ENCODE results near the gene P2RX4.

DNA sequence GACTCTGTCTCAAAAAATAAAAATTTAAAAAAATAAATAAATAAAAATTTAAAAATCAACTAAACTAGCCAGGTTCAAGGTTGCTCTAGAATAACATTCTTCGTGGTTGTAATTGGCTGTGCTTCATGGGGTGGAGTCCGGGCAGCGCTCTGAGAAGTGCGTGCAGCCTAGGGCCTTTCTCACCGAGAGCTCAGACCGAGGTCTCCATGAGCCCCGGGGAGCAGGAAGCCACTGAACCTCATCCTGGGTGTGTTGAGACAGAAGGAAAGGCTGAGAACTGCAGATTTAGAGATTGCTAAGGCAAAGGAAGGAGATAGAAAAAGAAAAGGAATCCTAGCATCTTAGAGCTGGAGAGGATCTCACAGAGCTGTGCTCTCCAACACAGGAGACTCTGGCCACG is 14.7 kb downstream of the P2RX4 start:
- TF ChIP-seq, protein P1, sequence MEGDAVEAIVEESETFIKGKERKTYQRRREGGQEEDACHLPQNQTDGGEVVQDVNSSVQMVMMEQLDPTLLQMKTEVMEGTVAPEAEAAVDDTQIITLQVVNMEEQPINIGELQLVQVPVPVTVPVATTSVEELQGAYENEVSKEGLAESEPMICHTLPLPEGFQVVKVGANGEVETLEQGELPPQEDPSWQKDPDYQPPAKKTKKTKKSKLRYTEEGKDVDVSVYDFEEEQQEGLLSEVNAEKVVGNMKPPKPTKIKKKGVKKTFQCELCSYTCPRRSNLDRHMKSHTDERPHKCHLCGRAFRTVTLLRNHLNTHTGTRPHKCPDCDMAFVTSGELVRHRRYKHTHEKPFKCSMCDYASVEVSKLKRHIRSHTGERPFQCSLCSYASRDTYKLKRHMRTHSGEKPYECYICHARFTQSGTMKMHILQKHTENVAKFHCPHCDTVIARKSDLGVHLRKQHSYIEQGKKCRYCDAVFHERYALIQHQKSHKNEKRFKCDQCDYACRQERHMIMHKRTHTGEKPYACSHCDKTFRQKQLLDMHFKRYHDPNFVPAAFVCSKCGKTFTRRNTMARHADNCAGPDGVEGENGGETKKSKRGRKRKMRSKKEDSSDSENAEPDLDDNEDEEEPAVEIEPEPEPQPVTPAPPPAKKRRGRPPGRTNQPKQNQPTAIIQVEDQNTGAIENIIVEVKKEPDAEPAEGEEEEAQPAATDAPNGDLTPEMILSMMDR (conservative IDR thresholded peaks at IDR 0.05; ENCODE audit: low read depth, low read length), result no peak
- TF ChIP-seq EZH2 (IDR thresholded peaks at IDR 0.05; ENCODE audit: borderline replicate concordance, low read depth, low read length, poor library complexity, severe bottlenecking), result no peak

Data from A673 (cell line).